NCI-H2107 (cell line): Measurements from ENCODE around the gene FAM47E.
"Not testable (repeated sequence)": the region's sequence is repeated elsewhere in the genome, so short reads cannot be mapped to it uniquely, and the experiment has no call there.

Experiments
- DNase-seq: peaks from one replicate; lab custom pipeline; 2025; lab: John Stamatoyannopoulos, UW

Gene FAM47E

GRCh38 chr4:76226418-76226817, 25.1 kb upstream of the FAM47E start:
- no peak for DNase-seq

GRCh38 chr4:76232681-76233080, 18.8 kb upstream of the FAM47E start:
- DNase-seq = no peak

GRCh38 chr4:76233083-76233482, 18.4 kb upstream of the FAM47E start:
- no peak for DNase-seq

GRCh38 chr4:76233529-76233928, 18.0 kb upstream of the FAM47E start:
- no peak for DNase-seq

- DNase-seq = no peak
These were observed 17.4 kb upstream of the FAM47E start for GRCh38 chr4:76233967-76234678.

- no peak for DNase-seq
These were observed 16.9 kb upstream of the FAM47E start for GRCh38 chr4:76234679-76235044.

GRCh38 chr4:76235407-76235806, 16.1 kb upstream of the FAM47E start:
- DNase-seq = no peak

GRCh38 chr4:76235915-76236314, 15.6 kb upstream of the FAM47E start:
- no peak for DNase-seq

GRCh38 chr4:76238236-76238635, 13.3 kb upstream of the FAM47E start:
- no peak for DNase-seq

GRCh38 chr4:76238701-76239100, 12.8 kb upstream of the FAM47E start:
- no peak for DNase-seq

GRCh38 chr4:76240236-76240635, 11.3 kb upstream of the FAM47E start:
- DNase-seq = no peak

GRCh38 chr4:76243877-76244276, 7.6 kb upstream of the FAM47E start:
- DNase-seq = not testable (repeated sequence)

- DNase-seq = no peak
These were observed 5.5 kb upstream of the FAM47E start for GRCh38 chr4:76246025-76246424.

- no peak for DNase-seq
These were observed 4.7 kb upstream of the FAM47E start for GRCh38 chr4:76246852-76247251.

- no peak for DNase-seq
These were observed 559 bp upstream of the FAM47E start for GRCh38 chr4:76250962-76251361.

GRCh38 chr4:76252271-76252653, 741 bp downstream of the FAM47E start:
- DNase-seq = no peak

GRCh38 chr4:76253511-76253910, 2.0 kb downstream of the FAM47E start:
- DNase-seq = no peak

- DNase-seq = no peak
These were observed 4.5 kb downstream of the FAM47E start for GRCh38 chr4:76256032-76256431.

- no peak for DNase-seq
These were observed 5.4 kb downstream of the FAM47E start for GRCh38 chr4:76256968-76257367.

- DNase-seq = no peak
These were observed 6.3 kb downstream of the FAM47E start for GRCh38 chr4:76257824-76258223.

- DNase-seq = no peak
These were observed 9.1 kb downstream of the FAM47E start for GRCh38 chr4:76260571-76260970.

GRCh38 chr4:76265631-76266218, 14.2 kb downstream of the FAM47E start:
- DNase-seq = no peak

- DNase-seq = no peak
These were observed 15.1 kb downstream of the FAM47E start for GRCh38 chr4:76266627-76267026.

GRCh38 chr4:76267811-76268210, 16.3 kb downstream of the FAM47E start:
- DNase-seq = no peak
